ENCODE data around the gene PNPLA2.

GRCh38 chr11:783581-784015, 35.1 kb upstream of the PNPLA2 start:
- TF ChIP-seq BACH2 (CRISPR knock-in tag; IDR thresholded peaks at IDR 0.05; ENCODE audit: borderline replicate concordance) (no peak), TOX (CRISPR knock-in tag; IDR thresholded peaks at IDR 0.05; ENCODE audit: borderline replicate concordance) (no peak), ARNTL (CRISPR knock-in tag; IDR thresholded peaks at IDR 0.05; ENCODE audit: borderline replicate concordance, low read depth) (peak; percentile 80; the same call in 1 of the 2 replicates), SNAI2 (CRISPR knock-in tag; IDR thresholded peaks at IDR 0.05) (no peak), PATZ1 (CRISPR knock-in tag; IDR thresholded peaks at IDR 0.05; ENCODE audit: borderline replicate concordance) (no peak), POU6F1 (CRISPR knock-in tag; IDR thresholded peaks at IDR 0.05; ENCODE audit: borderline replicate concordance, low read depth) (no peak), TSHZ2 (CRISPR knock-in tag; IDR thresholded peaks at IDR 0.05) (no peak)
